ENCODE data around the gene ARHGAP42.

GRCh38 chr11:100641456-100641855 lies 45.6 kb upstream of the ARHGAP42 start:
- no peak for TF ChIP-seq CTCF (IDR thresholded peaks at IDR 0.05)
- TF ChIP-seq POLR2A (IDR thresholded peaks at IDR 0.05): no peak
